Glutamatergic neuron (in vitro differentiated cells): ENCODE data around the gene AOC3. TPM values are rescaled to one million over a fixed set of nuclear protein-coding genes. Genes with fewer than 3 reads are reported as not detected.
"Not testable (repeated sequence)": the region's sequence is repeated elsewhere in the genome, so short reads cannot be mapped to it uniquely, and the experiment has no call there.

ENCODE experiments used
- DNase-seq: peaks from one replicate; pipeline ENCODE4 v3.0.0; 2022
- H3K27ac Mint-ChIP-seq: one replicate; pipeline ENCODE4 v1.8.0; 2020; ENCODE audit warnings: mild to moderate bottlenecking, mixed read lengths, inconsistent platforms; ENCODE audit not compliant: unreplicated experiment
- H3K27me3 Mint-ChIP-seq: one replicate; pipeline ENCODE4 v1.8.0; 2020; ENCODE audit warnings: mild to moderate bottlenecking, moderate library complexity, mixed read lengths, inconsistent platforms; ENCODE audit not compliant: unreplicated experiment
- H3K36me3 Mint-ChIP-seq: one replicate; pipeline ENCODE4 v1.8.0; 2020; ENCODE audit warnings: mild to moderate bottlenecking, mixed read lengths, inconsistent platforms; ENCODE audit not compliant: unreplicated experiment
- H3K4me1 Mint-ChIP-seq: one replicate; pipeline ENCODE4 v1.8.0; 2020; ENCODE audit warnings: mild to moderate bottlenecking, low read depth, mixed read lengths, inconsistent platforms; ENCODE audit not compliant: unreplicated experiment
- H3K4me3 Mint-ChIP-seq: one replicate; pipeline ENCODE4 v1.8.0; 2020; ENCODE audit warnings: mild to moderate bottlenecking, mixed read lengths, inconsistent platforms; ENCODE audit not compliant: unreplicated experiment
- H3K9me3 Mint-ChIP-seq: one replicate; pipeline ENCODE4 v1.8.0; 2020; ENCODE audit warnings: mild to moderate bottlenecking, moderate library complexity, mixed read lengths, inconsistent platforms; ENCODE audit not compliant: unreplicated experiment
- CTCF ChIP-seq: fragments of 200-600 bp; sonication (generic); IDR thresholded peaks from one replicate; pipeline ENCODE4 v1.5.0; 2021; ENCODE audit not compliant: partially characterized antibody, unreplicated experiment
- total RNA-seq: library from RNA; stranded (reverse); fragmentation: NEBNext Ultra II Directional; extraction: Animal tissue kit (Norgen Biotek cat#: 25700); gene quantifications from one replicate; pipeline ENCODE4 v1.2.1, GENCODE V29; 2021; ENCODE audit not compliant: unreplicated experiment

The AOC3 gene
- total RNA-seq, 1 donor from 2014 or later = 2.0 TPM

- no peak for DNase-seq
- Mint-ChIP-seq H3K27ac (no peak overlapping the region), H3K36me3 (no peaks in the 10 kb centered on the region), H3K9me3 (peaks cover 5% of the 10 kb centered on the region), H3K4me1 (peaks cover 4% of the 10 kb centered on the region), H3K27me3 (peaks cover 5% of the 10 kb centered on the region), H3K4me3 (no peak overlapping the region)
- no peak for TF ChIP-seq CTCF
Observed at GRCh38 chr17:42857389-42857788, 6.4 kb downstream of the AOC3 start.

GRCh38 chr17:42865638-42866094, 14.7 kb downstream of the AOC3 start:
- H3K27me3 Mint-ChIP-seq = peaks cover 7% of the 10 kb centered on the region
- H3K36me3 Mint-ChIP-seq = peaks cover 8% of the 10 kb centered on the region
- DNase-seq = no peak
- no peak for TF ChIP-seq CTCF
- peaks cover 2% of the 10 kb centered on the region for H3K9me3 Mint-ChIP-seq
- no peak overlapping the region for H3K4me3 Mint-ChIP-seq
- no peak overlapping the region for H3K27ac Mint-ChIP-seq
- H3K4me1 Mint-ChIP-seq = no peaks in the 10 kb centered on the region

GRCh38 chr17:42866216-42866615, 15.2 kb downstream of the AOC3 start:
- Mint-ChIP-seq H3K27ac (no peak overlapping the region), H3K36me3 (peaks cover 8% of the 10 kb centered on the region), H3K27me3 (peaks cover 6% of the 10 kb centered on the region), H3K4me1 (no peaks in the 10 kb centered on the region), H3K9me3 (peaks cover 2% of the 10 kb centered on the region), H3K4me3 (no peak overlapping the region)
- TF ChIP-seq CTCF = no peak
- DNase-seq = no peak

- DNase-seq = no peak
- peaks cover 2% of the 10 kb centered on the region for H3K9me3 Mint-ChIP-seq
- H3K27ac Mint-ChIP-seq = no peak overlapping the region
- H3K4me3 Mint-ChIP-seq = no peak overlapping the region
- no peak for TF ChIP-seq CTCF
- H3K27me3 Mint-ChIP-seq = peaks cover 6% of the 10 kb centered on the region
- H3K4me1 Mint-ChIP-seq = no peaks in the 10 kb centered on the region
- H3K36me3 Mint-ChIP-seq = peaks cover 12% of the 10 kb centered on the region
Observed at GRCh38 chr17:42866631-42867575, 15.9 kb downstream of the AOC3 start.

- not testable (repeated sequence) for H3K4me1 Mint-ChIP-seq, H3K27ac Mint-ChIP-seq, H3K9me3 Mint-ChIP-seq, H3K4me3 Mint-ChIP-seq, DNase-seq, H3K27me3 Mint-ChIP-seq
- H3K36me3 Mint-ChIP-seq = peaks cover 12% of the 10 kb centered on the region
Observed at GRCh38 chr17:42867694-42868261, 16.8 kb downstream of the AOC3 start.
